ENCODE results near the gene SCN4A.

GRCh38 chr17:63927464-63928171 is 45.1 kb downstream of the SCN4A start:
- TF ChIP-seq CTCF (conservative IDR thresholded peaks at IDR 0.05; ENCODE audit: low read depth, low read length) (no peak), EZH2phosphoT487 (IDR thresholded peaks at IDR 0.05; ENCODE audit: borderline replicate concordance, low read length) (no peak)

Measured in PC-3 (cell line).